HuH-7.5 (cell line): Measurements from ENCODE around the gene NTSR1.
A peak's percentile ranks its signal among the peaks of the same experiment; 100 is the strongest.

Source experiments
- DNase-seq: peaks from one replicate; pipeline ENCODE4 v3.0.0; 2011; ENCODE audit warnings: low spot score

NTSR1 gene

DNA sequence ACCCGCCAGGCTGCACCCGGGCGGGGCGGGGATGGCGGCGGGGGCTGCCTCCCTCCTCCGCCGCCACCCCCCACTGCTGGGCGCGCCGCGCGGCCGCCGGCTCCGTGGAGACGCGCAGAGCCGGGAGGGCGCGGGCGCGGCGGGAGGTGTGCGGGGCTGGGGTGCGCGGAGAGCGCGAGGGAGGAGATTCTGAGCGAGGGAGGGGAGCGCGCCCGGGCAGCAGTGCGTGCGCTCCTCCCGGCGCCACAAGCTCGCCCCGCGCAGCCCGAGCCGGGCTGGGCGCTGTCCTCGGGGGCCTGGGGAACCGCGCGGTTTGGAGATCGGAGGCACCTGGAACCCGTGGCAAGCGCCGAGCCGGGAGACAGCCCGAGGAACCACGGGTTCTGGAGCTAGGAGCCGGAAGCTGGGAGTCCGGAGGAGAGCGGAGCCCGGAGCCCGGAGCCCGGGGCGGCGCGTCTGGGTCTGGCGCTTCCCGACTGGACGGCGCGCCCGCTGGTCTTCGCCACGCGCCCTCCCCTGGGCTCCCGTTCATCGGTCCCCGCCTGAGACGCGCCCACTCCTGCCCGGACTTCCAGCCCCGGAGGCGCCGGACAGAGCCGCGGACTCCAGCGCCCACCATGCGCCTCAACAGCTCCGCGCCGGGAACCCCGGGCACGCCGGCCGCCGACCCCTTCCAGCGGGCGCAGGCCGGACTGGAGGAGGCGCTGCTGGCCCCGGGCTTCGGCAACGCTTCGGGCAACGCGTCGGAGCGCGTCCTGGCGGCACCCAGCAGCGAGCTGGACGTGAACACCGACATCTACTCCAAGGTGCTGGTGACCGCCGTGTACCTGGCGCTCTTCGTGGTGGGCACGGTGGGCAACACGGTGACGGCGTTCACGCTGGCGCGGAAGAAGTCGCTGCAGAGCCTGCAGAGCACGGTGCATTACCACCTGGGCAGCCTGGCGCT, at the start of gene NTSR1:
Gene NTSR1 (plus strand): TSS at position 246 of the 946 bp plus-strand sequence. CDS start 372 bp downstream, at position 618.
- no peak for DNase-seq

DNA sequence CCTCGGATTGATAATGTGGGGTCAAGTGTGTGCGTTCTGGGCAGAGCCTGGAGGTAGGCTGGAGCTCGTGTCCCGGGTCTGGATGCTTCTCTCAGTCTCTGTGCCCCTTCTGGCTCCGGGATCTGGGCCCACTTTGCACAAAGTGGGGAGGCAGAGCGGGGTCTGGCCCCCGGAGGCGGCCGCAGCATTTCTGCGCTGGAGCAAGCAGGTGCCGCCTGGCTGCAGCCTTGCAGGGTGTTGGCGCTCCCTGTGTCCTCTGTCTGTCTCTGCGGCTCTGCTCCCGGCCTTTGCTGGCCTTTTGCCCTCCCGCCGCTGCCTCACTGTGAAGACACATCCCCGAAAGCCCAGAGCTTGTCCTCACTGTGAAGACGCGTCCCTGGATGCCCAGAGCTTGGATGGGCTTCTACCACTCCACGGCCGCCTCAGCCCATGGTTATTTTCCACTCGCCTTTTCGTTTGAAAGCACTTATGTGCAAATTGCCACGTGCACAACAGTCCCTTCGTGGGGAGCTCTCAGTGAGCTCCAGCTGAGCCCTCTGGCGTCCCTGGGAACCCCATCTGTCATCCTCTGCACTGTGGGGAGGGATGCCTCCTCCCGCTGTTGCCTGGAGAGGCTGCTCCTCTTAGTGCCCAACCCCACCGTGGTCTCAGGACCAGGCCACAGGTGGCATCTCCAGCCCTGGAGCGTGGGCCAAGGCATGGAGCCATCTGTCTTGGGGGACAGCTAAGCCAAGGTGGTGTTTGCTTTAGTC, 49.0 kb upstream of the NTSR1 start:
- DNase-seq = no peak

DNA sequence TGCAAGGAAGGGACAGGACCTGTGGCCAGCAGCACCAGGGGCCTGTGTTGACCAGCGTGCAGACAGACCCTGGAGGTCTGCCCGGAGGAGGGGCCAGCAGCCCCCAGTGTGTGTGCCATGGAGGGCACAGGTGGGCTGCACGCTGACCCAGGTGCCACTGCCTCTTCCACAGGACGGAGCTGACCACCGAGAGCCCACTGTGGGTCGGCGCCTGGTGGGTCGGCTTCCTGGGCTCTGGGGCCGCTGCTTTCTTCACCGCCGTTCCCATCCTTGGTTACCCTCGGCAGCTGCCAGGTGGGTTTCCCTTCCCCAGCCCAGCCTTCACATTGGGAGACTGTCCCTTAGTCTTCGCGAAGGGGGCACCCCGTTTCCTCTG, 48.4 kb upstream of the NTSR1 start:
- no peak for DNase-seq

DNA sequence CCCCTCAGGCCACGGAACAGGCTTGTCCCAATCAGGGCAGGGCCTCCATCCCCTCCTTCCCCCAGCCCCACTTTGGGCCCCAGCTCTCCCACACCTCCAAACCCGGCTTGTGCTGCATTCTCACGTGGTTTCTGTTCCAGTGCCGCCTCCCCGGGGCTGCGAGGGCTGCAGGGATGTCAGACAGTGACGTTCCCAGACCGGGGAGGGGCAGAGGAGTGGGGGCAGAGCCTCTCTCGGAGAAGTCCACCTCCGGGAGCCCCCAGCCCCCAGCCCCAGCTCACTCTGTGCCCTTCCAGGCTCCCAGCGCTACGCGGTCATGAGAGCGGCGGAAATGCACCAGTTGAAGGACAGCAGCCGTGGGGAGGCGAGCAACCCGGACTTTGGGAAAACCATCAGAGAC, 47.9 kb upstream of the NTSR1 start:
- no peak for DNase-seq

DNA sequence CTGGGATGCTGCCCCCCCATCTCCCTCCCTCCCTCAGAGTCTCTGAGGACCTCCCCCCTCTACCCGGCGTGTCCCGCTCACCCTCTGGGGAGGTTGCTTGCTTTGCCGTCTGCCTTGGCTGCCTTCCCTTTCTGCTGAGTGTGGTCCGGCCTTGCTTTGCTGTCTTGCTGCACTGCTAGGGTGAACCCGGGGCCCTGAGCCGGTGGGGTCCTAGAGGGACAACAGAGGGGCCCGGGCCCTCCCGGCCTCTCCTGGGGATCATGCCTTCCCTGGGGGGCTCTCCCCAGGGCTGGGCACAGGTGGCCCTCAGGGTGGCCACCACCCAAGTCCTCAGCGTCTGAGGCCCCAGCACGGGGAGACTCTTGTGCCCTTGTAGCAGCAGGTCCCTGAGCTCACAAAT, 47.0 kb upstream of the NTSR1 start:
- no peak for DNase-seq

DNA sequence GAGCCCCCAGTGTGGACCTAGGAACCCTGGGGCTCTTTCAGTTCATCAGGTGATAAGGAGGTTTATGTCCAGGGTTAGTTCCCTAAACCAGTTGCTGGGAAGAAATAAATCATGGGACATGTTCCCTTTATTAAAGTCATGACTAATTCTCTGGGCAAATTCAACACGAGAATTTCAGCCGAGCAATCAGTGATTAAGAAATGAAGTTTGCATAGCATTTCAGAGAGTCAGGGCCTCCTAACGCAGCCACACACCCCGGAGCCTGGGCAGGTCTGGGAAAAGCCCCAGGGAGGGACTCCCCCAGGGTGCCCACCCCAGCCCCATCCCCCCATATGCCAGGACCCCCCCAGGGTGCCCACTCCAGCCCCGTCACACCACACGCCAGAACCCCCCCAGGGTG, 46.2 kb upstream of the NTSR1 start:
- no peak for DNase-seq

DNA sequence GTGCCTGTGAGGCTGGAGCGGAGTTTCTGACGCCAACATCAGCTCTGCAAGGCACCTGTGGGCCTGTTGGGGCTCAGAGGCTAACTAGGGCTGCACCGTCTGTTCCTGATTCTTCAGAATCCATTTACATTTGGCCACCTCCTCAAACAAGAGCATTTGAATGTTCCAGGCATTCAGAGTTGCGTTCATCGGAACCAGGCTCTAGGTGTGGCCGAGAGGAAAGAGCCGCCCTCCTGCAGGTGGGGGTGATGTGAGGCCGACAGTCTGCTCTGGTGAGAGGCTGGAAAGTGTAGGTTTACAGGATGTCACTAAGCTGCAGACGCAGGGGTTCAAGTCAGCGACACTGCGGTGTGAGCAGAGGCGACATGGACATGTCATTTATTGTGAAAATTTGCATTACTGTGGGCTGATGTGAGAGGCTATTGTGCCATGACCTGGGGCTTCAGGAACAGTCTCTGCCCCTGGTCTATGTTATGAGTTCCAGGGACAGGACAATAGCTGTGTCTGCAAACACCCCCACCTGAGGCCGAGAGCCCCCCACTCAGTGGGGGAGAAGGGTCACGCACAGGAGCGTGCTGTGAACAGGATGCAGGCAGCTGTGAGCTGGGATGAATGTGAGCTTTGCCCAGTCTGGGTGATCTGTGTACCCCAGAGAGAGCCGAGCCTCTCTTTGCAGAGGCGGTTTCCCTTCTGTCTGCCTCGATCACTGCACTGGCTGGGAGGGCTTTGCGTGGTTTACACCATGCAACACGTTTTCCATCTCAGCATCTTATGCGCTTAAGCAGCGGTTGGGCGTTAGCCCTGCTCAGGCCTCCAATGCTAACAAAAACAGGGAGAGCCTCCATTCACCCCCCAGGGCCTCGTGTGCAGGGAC, 45.3 kb upstream of the NTSR1 start:
- no peak for DNase-seq

DNA sequence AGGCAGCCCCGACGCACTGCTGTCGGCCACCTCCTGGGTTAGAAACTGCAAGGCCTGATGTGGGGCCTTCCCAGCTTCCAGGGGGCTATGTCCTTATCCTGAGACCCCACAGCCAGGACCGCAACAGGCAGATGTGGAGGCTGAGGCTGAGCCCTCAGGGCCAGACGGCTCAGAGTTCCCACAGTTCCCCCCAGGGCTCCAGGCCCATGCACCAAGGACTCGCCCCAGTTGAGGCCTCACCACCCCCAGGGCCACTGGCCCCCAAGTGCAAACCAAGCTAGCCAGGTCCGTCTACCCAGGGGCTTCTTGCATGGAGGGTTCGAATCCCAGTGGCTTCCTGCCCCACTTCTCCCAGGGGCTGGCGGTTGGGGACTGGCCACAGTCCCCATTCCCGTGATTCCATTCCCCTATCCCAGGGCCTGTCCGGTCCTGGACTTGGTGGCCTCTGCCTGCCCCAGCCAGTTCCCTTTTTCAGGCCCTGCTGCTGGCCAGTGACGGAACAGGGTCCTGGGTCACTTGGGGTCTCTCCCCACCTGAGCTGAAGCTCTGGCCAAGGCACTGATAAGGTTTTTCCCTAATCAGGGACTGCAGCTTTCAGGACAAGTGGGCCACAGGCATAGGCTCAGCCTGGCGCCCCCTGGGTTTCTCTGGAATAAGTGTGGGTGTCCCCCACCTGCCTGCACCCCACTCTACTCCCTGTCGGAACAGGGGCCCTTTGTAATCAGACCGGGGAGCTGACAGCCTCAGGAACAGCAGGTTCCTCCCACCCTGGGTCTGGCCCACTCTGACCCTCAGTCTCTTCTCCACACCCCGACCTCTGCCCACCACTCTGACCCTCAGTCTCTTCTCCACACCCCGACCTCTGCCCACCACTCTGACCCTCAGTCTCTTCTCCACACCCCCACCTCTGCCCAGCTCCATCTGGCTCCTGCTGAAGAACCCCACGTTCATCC, 44.3 kb upstream of the NTSR1 start:
- DNase-seq = no peak

DNA sequence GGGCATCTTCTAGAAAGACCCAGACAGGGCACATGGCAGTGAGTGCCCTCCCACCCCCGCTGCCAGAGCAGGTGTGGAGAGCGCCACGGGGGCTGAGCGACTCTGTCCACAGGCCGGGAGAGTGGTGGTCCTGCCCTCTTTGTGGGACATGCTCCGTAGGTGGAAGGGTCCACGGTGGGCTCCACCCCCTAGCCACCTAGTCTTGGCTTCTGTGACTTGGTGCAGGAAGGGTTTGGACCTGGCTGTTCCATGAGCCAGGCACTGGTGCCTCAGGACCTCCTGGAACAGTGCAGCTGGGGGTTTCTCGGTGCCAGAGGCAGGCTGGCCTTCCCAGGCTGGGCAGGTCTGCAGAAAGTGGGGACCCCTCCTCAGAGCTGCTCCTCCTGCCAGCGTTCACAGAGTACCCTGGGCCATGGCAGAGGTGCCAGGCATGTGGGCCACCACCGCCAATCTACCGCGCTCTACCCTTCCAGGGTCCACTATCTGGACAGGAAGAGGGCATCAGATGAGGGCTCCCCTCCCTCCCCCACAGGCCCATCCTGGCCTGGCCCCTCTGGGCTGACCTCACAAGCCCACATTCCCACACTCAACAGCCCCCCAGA, 43.4 kb upstream of the NTSR1 start:
- DNase-seq = no peak

DNA sequence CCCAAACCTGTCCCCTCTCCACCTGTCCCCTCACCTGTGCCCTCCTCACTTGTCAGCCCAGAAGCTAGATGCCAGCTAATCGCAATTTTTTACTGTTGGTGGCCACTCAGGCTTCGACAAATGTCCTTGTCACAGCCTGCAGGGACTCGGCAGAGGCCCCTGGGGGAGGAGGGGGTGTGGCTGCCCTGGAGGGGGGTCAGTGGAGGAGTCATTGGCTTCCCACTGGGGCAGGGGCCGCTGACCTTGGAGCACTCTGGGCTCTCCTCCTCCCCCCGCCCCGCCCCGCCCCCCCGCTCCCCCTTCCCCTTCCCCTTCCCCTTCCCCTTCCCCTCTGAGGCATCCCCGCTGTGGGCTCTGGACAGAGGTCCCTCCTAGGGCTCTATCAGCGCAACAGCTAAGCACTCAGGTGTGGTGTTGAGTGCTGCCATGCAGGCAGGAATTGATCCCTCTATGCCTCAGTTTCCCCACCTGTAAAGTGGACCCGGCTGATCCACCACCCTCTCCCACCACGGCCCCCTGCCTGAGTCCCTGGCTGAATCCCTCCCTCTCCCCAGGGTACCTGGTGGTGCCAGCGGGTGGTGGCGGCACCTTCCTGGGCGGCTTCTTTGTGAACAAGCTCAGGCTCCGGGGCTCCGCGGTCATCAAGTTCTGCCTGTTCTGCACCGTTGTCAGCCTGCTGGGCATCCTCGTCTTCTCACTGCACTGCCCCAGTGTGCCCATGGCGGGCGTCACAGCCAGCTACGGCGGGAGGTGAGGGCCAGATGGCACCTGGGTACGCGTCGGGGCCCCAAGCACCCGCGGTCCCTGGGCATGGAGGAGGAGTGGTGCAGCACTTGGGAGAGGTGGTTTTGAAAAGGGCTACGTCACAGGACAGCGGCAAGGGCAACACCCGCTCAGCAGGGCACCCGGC, 42.6 kb upstream of the NTSR1 start:
- DNase-seq = no peak

DNA sequence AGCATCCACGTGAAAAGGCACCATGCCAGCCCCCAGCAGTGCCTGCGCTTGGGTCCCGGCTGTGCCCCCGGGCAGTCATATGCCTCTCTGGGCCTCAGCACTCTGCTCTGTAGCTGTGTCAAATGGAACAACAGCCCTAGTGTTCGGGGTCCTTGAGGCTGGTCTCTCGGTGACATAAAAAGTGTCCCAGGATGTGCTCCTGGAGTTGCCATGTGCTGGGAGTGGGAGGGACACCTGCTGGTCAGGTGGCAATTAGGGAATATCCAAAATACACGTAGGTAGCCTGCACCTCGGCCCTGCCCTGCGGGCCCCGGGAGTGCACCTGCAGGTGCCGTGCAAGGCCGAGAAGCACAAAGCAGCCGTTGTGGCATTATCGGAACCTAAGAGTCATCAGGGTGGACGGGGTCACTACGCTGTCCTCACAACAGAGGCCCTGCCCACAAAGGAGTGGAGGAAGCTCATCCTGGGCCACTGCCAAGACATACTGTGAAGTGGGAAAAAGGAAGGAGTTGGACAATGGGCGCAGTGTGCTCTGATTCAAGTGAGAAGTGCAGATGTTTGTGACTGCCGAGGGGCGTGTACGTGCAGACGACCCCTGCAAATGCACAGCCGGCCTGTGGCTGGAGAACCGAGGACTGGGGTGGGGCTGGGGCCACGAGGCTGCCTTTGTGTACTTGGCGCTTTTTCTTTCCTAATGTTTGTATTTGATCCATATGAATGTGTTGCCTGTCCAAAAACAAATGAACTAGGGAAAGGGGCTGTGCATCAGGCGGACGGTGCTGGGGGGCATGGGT, 41.7 kb upstream of the NTSR1 start:
- no peak for DNase-seq

DNA sequence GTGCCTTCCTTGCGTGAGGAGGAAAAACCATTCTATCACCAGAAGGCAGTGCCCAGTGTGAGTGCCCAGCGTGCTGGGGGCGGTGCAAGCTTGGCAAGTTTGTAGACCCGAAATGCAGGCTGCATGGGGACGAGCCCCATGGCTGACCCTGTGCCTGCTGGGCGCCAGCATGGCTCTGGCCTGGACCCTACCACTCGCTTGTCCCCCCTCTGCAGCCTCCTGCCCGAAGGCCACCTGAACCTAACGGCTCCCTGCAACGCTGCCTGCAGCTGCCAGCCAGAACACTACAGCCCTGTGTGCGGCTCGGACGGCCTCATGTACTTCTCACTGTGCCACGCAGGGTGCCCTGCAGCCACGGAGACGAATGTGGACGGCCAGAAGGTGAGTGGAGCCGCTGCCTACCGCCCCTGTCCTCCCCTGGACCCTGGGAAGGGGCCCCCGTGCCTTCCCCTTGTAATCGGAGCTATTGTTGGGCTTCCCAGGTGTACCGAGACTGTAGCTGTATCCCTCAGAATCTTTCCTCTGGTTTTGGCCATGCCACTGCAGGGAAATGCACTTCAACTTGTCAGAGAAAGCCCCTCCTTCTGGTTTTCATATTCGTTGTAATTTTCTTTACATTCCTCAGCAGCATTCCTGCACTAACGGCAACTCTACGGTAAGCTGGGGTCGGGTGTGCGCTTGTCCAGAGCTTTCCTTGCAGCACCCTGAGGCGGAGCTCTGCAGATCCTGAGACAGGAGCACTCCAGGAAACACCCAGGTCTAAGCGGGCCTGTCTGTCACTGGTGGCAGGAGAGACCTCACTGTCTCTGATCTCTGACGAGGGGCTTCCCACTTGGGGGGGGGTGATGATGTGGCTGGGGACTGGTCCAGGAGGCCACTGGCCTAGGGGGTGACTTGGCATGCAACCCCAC, 40.9 kb upstream of the NTSR1 start:
- DNase-seq = no peak

DNA sequence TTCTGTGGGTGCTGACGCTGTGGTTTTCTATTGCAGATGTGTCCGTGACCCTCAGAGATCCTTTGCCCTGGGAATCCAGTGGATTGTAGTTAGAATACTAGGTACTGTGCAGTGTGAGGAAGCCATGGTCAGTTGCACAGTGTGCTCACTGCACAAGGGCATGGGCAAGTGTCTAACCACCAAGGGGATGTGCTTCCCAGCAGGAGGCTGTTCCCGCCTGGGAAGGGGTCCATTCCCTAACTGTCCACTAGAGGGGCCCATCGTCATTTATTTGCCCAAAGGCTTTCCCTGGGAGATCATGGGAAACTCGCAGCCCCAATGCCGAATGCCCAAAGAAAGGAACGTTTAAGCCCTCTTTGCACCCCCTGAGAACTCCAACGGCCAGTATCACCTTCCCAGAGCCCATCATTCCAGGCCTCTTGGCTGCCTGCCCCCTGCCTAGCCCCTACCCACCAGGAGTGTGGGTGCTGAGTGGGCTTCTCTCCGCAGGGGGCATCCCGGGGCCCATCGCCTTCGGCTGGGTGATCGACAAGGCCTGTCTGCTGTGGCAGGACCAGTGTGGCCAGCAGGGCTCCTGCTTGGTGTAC, 40.1 kb upstream of the NTSR1 start:
- peak; percentile 99 for DNase-seq

DNA sequence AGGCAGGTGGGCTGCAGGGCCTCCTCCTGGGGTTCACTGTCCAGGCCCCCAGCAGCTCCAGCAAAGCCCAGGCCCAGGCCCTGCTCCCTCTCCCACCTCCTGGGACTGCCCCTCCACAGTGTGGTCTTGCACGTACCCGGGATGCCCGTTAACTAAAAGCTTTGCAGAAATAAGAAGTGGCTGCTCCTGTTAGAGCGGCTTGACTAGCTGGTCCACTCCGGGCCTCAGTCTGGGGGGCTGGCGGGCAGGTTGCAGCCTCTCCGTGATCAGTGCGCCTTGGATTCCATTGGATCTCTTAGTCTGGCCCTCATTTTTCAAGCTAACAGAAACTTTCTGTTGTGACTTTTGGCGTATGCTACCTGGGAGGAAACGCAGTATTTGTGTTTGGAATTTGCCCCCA, 39.4 kb upstream of the NTSR1 start:
- DNase-seq = no peak

DNA sequence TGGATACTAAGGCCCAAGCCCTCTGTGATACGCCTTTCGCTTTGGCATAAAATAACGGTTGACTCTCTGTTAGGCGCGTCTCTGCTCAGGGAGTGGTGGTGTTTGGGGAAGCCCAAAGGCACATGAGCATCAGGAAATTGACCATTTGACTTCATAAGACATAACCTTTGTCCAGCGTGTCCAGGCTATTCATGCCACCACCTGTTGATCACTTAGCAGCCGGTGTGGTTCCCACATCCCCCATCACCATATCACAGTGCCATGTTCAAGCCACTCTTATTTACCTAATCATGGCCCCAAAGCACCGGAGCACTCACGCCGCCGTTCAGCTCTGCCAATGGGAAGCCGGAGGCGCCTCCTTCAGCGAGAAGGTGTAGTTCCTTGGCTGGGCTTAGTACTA, 38.5 kb upstream of the NTSR1 start:
- no peak for DNase-seq

DNA sequence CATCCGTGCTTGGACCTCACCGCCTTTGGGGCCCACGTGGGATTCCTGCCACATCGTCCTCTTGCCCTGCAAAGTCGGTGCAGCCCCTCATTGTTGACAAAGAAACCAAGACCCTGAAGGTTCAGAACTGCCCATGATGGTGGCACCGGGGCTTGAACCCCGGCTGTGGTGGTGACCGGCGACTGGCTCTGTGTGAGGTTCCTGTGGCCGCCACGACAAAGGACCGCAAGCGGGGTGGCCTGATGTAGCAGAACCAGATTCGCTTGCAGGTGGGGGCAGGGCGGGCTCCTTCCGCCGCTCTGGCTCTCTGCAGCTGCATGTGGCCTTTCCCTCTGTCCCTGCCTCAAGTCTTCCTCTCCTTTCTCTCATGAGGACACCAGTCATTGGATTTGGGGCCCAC, 37.6 kb upstream of the NTSR1 start:
- no peak for DNase-seq

DNA sequence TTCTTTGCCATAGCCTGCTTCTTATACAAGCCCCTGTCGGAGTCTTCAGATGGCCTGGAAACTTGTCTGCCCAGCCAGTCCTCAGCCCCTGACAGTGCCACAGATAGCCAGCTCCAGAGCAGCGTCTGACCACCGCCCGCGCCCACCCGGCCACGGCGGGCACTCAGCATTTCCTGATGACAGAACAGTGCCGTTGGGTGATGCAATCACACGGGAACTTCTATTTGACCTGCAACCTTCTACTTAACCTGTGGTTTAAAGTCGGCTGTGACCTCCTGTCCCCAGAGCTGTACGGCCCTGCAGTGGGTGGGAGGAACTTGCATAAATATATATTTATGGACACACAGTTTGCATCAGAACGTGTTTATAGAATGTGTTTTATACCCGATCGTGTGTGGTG, 36.9 kb upstream of the NTSR1 start:
- DNase-seq = no peak
